GM23338 (cell line): ENCODE measurements around the gene IFTAP. TPM values are rescaled to one million over a fixed set of nuclear protein-coding genes. Genes with fewer than 3 reads are reported as not detected.
A peak's percentile ranks its signal among the peaks of the same experiment; 100 is the strongest.
"Not testable (repeated sequence)": the region's sequence is repeated elsewhere in the genome, so short reads cannot be mapped to it uniquely, and the experiment has no call there.

Experiments used
- ATAC-seq: fragments of 200-7000 bp; cut with Tn5 transposase; 3 replicates; pipeline ENCODE4 v1.9.1; 2020
- DNase-seq: peaks from one replicate; pipeline ENCODE4 v3.0.0-alpha.2; 2015; ENCODE audit warnings: low spot score
- H2AFZ ChIP-seq: fragments of 200-600 bp; sonication (generic); 2 replicates; pipeline ENCODE4 v1.8.0; 2016; ENCODE audit warnings: antibody characterized with exemption, mild to moderate bottlenecking, moderate library complexity
- H3F3A ChIP-seq: fragments of 200-600 bp; sonication (generic); replicated peaks from 2 replicates; pipeline ENCODE4 v1.8.0; 2017; ENCODE audit warnings: antibody characterized with exemption, mixed run types, low read depth
- H3K27ac ChIP-seq: fragments of 200-600 bp; sonication (generic); 2 replicates; pipeline ENCODE4 v1.6.1; 2016; ENCODE audit warnings: low read depth
- H3K27me3 ChIP-seq: fragments of 200-600 bp; sonication (generic); 2 replicates; pipeline ENCODE4 v1.8.0; 2016; ENCODE audit warnings: mild to moderate bottlenecking, mixed run types, moderate library complexity; ENCODE audit not compliant: insufficient read depth
- H3K36me3 ChIP-seq: fragments of 200-600 bp; sonication (generic); 2 replicates; pipeline ENCODE4 v1.8.0; 2016; ENCODE audit warnings: mild to moderate bottlenecking; ENCODE audit not compliant: insufficient read depth
- H3K4me1 ChIP-seq: fragments of 200-600 bp; sonication (generic); 2 replicates; pipeline ENCODE4 v1.8.0; 2016; ENCODE audit warnings: mild to moderate bottlenecking, moderate library complexity; ENCODE audit not compliant: insufficient read depth
- H3K4me2 ChIP-seq: fragments of 200-600 bp; sonication (generic); 2 replicates; pipeline ENCODE4 v1.7.1; 2017; ENCODE audit warnings: mixed run types
- H3K4me3 ChIP-seq: fragments of 200-600 bp; sonication (generic); 2 replicates; pipeline ENCODE4 v1.6.1; 2016; ENCODE audit warnings: mixed run types
- H3K79me2 ChIP-seq: fragments of 200-600 bp; sonication (generic); replicated peaks from 2 replicates; pipeline ENCODE4 v1.8.0; 2017; ENCODE audit warnings: mild to moderate bottlenecking; ENCODE audit not compliant: insufficient read depth
- H3K9me2 ChIP-seq: fragments of 200-600 bp; sonication (generic); 2 replicates; pipeline ENCODE4 v1.8.0; 2017; ENCODE audit not compliant: insufficient read depth
- H4K20me1 ChIP-seq: fragments of 200-600 bp; sonication (generic); replicated peaks from 2 replicates; pipeline ENCODE4 v1.8.0; 2017; ENCODE audit warnings: mild to moderate bottlenecking; ENCODE audit not compliant: insufficient read depth
- H3K27ac Mint-ChIP-seq: 2 replicates; pipeline ENCODE4 v1.8.0; 2020; ENCODE audit warnings: inconsistent platforms, mild to moderate bottlenecking, moderate library complexity, mixed read lengths
- H3K27me3 Mint-ChIP-seq: 3 replicates; pipeline ENCODE4 v1.8.0; 2022; ENCODE audit warnings: low read depth, mild to moderate bottlenecking, moderate library complexity, mixed read lengths, inconsistent platforms; ENCODE audit not compliant: insufficient read depth, poor library complexity
- H3K36me3 Mint-ChIP-seq: 3 replicates; pipeline ENCODE4 v1.8.0; 2021; ENCODE audit warnings: low read depth, mild to moderate bottlenecking, inconsistent platforms, moderate library complexity, mixed read lengths
- H3K4me1 Mint-ChIP-seq: 3 replicates; pipeline ENCODE4 v1.8.0; 2020; ENCODE audit warnings: mild to moderate bottlenecking, inconsistent platforms, mixed read lengths
- H3K4me3 Mint-ChIP-seq: 3 replicates; pipeline ENCODE4 v1.8.0; 2021; ENCODE audit warnings: moderate library complexity, mild to moderate bottlenecking, inconsistent platforms, mixed read lengths
- H3K9me3 Mint-ChIP-seq: 3 replicates; pipeline ENCODE4 v1.8.0; 2020; ENCODE audit warnings: moderate library complexity, mild to moderate bottlenecking, inconsistent platforms, mixed read lengths
- CREB1 ChIP-seq: fragments of 250-450 bp; sonication (Bioruptor Pico); IDR thresholded peaks from 2 replicates; pipeline ENCODE4 v1.5.0; 2020; ENCODE audit warnings: low read depth, mild to moderate bottlenecking, moderate library complexity
- CTCF ChIP-seq, 2 experiments: fragments of 200-600 bp in 1 of 2; sonication (generic) in 1 of 2; conservative IDR thresholded peaks; 2 replicates each; pipeline versions ENCODE4 v1.5.1 to v1.6.1; 2016 to 2017; ENCODE audit warnings: antibody characterized with exemption in 2 of 2, low read depth in 2 of 2, mild to moderate bottlenecking in 2 of 2, moderate library complexity in 1 of 2
- JUNB ChIP-seq: IDR thresholded peaks from one replicate; pipeline ENCODE4 v1.6.1; 2016; ENCODE audit warnings: antibody characterized with exemption; ENCODE audit not compliant: unreplicated experiment
- REST ChIP-seq: IDR thresholded peaks from one replicate; pipeline ENCODE4 v1.6.1; 2018; ENCODE audit warnings: antibody characterized with exemption; ENCODE audit not compliant: unreplicated experiment
- polyA plus RNA-seq: library from polyadenylated mRNA; unstranded; fragments of >200 nt; fragmentation: Nextera tagmentation; extraction: Ambion mirVana; gene quantifications from 2 replicates; pipeline ENCODE4 v1.2.1, GENCODE V29; 2016
- total RNA-seq: library from RNA; depleted of rRNA; stranded (reverse); fragments of >200 nt; shearing (Covaris generic); gene quantifications from 2 replicates; pipeline ENCODE4 v1.2.3, GENCODE V29; 2014

Gene IFTAP
- total and polyA plus RNA-seq, 2 experiments from 2014 or later = 17.1 to 39.1 TPM

- DNase-seq = peak; percentile 72
Observed at GRCh38 chr11:36672815-36673450, 78.6 kb downstream of the IFTAP start.

GRCh38 chr11:36679547-36679946 is 85.2 kb downstream of the IFTAP start:
- H2AFZ ChIP-seq, DNase-seq, H3K4me3 Mint-ChIP-seq, H3K9me2 ChIP-seq, H3K4me1 ChIP-seq, ATAC-seq, H3F3A ChIP-seq, H3K36me3 ChIP-seq, H3K4me1 Mint-ChIP-seq, H3K4me2 ChIP-seq, H3K27me3 Mint-ChIP-seq, H3K27me3 ChIP-seq, H3K27ac Mint-ChIP-seq, H4K20me1 ChIP-seq, H3K27ac ChIP-seq, H3K4me3 ChIP-seq, H3K79me2 ChIP-seq: not testable (repeated sequence)
- peaks cover 47% of the 10 kb centered on the region for H3K9me3 Mint-ChIP-seq
- peaks cover 19% of the 10 kb centered on the region for H3K36me3 Mint-ChIP-seq

More at GRCh38 chr11:36672815-36673450, 78.6 kb downstream of the IFTAP start:
- Histone ChIP-seq H3K4me2 (no peak overlapping the region), H3K9me2 (no peaks in the 10 kb centered on the region), H2AFZ (no peak overlapping the region), H3K79me2 (no peaks in the 10 kb centered on the region), H3K36me3 (no peaks in the 10 kb centered on the region), H3F3A (no peaks in the 10 kb centered on the region), H3K4me1 (no peaks in the 10 kb centered on the region), H3K27me3 (no peaks in the 10 kb centered on the region), H3K27ac (no peak overlapping the region), H4K20me1 (no peaks in the 10 kb centered on the region), H3K4me3 (no peak overlapping the region)
- TF ChIP-seq JUNB (no peak), CTCF (conservative IDR thresholded peaks at IDR 0.05; ENCODE audit: low read depth in 2 of 2) (peak; percentile 59 to 88), REST (no peak), CREB1 (CRISPR knock-in tag) (no peak)
- ATAC-seq = no peak
- Mint-ChIP-seq H3K4me1 (no peaks in the 10 kb centered on the region), H3K9me3 (peaks cover 86% of the 10 kb centered on the region), H3K27me3 (no peaks in the 10 kb centered on the region), H3K27ac (no peak overlapping the region), H3K4me3 (no peak overlapping the region), H3K36me3 (peaks cover 40% of the 10 kb centered on the region)
